GM21576 (cell line): ENCODE measurements around the gene SLC51A.
A peak's percentile ranks its signal among the peaks of the same experiment; 100 is the strongest.

ENCODE experiments used
- ATAC-seq: cut with Tn5 transposase; IDR thresholded peaks from one replicate; pipeline ENCODE4 v1.9.1; 2021; ENCODE audit warnings: mild to moderate bottlenecking, moderate library complexity; ENCODE audit not compliant: unreplicated experiment

Gene SLC51A

DNA sequence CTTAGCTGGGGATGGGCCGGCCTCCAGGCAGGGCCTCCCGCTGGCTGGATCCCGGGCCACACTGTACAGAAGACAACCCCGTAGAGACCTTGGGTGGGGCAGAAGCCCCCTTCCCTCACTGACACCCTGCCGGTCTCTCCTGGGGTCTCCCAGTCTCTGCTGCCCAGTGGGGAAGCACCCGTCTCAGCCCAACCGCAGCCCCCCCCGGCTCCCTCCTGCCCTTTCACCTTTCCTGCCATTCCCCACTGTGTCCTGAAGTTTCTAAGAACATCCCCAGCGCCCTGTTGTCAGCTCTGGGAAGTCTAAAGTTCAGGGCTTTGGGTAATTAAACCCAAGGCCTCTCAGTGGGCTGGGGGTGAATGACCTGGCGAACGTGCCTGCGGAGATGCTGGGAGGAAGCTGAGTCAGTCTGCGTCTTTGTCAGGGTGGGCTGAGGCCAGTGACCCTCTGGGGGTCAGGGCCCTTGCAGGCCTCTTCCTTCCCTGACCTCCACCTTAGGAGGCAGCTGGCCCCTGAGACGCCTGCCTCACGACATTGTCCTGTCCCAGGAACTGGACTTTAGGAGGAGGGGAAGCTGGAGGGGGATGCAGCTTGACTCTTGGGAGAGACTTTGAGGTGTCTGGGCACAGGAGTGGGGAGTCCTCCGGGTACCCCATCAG is 1.4 kb upstream of the SLC51A start:
- no peak for ATAC-seq

DNA sequence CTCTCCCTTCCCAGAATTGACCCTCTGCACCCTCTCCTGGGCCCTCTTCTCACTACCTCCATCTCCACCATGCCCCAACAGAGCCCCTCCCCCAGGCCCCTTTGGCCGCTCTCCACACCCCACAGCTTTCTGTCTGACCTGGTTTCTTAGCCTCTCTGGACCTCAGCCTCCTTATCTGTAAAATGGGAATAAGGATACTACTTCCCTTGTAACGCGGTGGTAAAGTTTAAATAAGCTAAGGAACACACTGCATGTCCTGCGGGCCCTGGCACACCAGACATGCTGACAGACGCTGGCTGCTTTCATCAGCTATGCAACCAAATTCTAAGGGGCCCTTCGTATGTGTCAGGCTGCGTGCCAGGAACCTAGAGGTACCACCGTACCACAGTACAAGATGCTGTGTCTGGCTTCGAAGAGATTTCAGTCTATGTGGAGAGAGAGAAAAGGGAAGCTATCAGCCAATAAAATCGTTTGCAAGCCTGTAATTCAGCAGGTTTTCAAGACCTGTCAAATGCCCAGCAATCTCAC is 777 bp upstream of the SLC51A start:
- ATAC-seq, result no peak

DNA sequence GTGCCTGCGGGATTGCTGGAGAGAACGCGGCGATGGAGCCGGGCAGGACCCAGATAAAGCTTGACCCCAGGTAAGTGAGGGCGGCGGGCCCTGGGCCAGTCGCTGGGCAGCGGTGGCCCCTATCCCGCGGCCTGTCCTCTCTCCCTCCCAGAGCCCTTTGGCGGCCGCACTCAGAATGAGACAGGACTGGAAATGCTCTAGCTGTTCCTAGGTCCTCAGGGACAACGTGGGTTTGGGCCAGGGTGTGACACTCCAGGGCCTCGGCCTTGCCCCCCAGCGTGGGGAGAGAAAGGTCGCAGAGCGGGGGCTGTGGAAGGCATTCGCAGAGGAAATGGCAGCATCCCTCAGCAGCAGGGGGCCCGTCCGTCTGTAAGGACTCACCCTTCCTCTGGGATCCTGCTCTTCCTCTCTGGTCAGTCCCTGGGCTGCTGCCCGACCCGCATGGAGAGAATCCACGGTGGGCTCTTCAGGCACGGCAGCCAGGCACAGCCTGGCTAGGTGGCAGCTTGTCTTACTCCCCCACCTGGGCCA is 412 bp downstream of the SLC51A start:
- no peak for ATAC-seq

DNA sequence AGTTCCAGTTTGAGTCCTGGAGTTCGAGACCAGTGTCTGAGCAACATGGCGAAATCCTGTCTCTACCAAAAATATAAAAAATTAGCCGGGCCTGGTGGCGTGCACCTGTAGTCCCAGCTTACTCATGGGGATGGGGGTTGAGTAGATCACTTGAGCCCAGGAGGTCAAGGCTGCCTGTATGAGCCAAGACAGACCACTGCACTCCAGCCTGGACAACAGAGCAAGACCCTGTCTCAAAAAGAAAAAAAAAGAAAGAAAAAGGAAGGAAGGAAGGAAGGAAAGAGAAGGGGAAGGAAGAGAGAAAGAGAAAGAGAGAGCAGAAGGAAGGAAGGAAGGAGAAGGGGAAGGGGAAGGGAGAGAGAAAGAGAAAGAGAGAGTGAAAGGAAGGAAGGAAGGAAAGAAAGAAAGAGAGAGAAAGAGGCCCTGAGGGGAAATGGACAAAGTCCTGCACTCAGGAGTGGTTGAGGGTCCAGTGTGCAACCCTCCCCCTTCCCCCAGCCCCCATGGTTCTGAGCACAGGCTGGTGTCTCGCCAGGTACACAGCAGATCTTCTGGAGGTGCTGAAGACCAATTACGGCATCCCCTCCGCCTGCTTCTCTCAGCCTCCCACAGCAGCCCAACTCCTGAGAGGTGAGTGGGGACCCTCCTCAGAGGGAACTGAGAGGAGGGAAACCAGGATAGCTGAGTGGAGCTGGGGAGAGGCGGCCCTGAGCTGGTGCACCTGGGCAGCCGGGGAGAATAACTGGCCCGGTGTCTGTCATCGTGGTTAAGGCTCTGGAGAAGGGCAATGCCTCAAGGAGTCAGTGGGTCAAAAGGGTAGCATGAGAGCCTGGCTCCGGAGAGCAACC is 1.2 kb downstream of the SLC51A start:
- ATAC-seq, result no peak

DNA sequence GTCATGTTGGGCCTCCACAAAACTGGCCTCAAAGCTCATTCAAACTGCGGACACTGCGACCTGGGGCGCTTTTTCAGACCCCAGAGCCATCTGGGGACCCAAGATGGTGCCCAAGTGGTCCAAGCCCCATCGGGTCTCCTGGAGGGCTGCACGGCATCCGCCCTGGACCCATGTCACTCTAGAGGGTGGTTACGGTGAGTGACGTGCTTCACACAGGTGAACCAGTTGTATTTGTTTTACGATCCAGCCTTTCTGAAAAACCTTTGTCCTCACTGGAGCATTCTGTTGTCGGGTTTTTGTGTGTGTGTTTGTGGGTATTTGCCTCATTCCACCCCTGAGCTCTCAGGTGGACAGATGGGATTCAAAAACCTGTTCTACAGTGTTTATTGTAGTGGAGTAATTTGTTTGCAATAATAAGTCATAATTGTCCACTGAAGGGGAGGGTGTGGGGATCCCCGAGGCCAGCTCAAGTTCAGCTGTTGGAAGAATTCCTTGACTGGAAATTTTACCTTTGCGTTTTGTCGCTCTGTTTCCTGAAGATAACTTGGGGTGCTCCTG is 1.9 kb downstream of the SLC51A start:
- no peak for ATAC-seq

DNA sequence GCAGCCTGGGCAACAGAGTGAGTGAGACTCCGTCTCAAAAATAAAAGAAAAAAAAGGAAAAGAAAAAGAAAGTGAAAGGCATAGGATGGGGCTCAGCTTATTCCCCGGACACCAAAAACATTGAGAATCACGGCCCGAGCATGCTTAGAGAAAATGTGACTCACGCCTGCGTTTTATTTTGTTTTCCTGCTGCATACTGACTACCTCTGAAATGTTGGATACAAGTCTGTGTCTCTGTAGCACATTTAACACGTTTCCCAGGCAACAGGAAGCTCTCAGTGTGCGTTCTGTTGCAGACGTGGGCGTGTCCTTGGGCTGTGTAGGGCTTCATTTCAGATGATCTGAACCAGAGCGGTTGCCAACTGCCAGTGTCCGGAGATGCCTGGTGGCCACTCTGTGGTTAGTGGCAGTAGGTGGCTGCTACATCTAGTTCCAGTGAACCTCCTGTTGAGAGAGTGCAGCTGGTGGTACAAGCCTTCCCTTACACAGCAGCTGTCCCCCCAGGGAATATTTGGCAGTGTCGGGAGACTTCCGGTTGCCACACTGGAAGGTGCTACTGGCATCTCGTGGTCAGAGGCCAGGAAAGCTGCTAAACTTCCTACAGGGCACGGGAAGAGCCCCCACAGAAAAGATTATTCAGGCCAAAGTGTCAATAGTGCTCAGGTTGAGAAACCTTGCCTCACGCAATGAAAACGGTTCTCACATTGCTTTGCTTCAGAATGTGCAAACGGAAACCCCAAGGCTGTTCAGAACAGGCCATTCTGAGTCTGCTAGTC is 3.0 kb downstream of the SLC51A start:
- ATAC-seq, result peak; percentile 79

DNA sequence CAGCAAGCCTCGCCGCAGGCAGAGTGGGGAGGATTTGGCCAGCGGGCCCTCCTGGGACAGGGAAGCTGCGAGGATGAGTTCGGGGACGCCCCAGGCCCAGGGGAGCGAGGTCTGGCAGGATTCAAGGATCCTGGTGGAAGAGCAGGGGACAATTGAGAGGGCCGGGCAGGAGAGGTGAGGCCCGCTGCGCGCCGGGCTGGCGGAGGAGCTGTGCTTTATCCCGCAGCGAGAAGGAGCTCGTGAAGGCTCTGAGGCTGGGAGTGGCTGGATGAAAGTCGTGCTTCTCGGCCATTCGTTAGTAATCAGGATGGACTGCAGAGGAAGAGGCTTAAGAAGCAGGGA is 3.6 kb downstream of the SLC51A start:
- no peak for ATAC-seq

DNA sequence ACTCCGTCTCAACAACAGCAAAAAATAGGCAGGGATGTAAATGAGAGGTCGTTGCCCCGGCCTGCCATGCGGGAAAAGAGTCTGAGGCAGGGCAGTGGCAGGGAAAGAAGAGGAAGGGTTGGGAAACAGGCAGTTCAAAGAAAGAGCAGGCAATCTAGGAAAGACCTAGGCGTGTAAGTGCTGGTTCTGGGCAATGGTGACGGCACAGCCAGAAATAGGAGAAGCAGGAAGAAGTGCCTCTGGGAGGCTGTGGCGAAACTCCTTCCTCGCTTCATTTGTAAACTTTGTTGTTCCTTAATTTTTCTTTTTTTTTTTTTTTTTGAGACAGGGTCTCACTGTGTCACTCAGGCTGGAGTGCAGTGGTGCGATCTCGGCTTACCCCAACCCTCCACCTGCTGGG is 4.3 kb downstream of the SLC51A start:
- ATAC-seq, result no peak

DNA sequence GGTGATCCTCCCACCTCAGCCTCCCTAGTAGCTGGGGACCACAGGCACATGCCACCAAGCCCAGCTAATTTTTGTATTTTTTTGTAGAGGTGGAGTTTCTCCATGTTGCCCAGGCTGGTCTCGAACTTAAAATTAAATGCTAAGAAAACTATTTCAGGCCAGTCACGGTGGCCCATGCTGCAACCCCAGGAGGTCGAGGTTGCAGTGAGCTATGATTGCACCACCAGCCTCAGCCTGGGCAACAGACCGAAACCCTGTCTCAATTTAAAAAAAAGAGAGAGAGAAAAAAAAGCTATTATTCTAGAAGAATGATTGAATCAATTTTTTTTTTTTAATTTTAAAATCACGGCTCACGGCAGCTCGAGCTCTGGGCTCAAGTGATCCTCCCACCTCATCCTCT is 4.7 kb downstream of the SLC51A start:
- no peak for ATAC-seq

DNA sequence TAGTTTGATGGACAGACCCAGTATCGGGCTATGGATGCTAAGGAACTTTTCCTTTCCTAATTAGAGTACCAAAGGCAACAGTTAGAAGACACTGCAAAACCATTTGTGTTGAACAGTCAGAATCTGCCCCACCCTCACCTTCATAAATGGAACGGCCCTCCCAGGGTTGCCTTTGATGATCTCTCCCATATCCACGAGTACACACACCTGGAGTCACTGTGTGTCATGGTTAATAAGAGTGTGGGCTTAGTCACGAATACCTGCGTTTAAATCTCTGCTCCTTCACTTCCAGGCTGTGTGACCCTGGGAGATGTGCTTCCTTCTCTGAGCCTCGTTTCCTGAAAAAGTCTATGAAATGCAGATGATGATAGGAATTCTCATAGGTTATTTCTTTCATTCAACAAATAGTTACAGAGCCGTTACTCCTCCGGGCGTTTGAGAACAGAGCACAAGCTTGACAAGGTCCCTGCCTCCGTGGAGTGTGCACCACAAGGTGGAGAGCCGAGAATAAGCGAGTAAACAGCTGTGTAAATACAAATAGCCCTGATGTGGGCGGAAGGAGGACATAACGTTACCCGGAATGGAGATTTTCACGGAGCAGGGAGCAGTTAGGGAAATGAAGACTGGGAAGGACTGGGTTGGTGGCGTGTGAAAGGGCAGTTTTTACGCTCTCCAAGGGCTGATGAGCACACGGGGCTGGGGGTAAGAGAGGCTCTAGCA is 6.7 kb downstream of the SLC51A start:
- ATAC-seq, result no peak

DNA sequence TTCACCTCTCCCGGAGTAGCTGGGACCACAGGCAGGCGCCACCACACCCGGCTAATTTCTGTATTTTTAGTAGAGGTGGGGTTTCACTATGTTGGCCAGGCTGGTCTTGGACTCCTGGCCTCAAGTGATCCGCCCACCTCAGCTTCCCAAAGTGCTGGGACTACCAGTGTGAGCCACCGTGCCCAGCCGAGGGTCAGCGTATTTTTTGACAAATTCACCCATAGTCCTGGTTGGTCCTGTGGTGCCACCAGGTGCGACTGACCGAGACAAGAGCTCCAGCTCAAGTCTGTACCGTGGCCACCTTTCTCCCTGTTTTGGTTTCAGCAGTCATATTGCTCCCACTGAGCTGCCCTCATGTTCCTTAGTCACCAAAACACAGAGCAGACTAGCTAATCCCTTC is 8.8 kb downstream of the SLC51A start:
- no peak for ATAC-seq

DNA sequence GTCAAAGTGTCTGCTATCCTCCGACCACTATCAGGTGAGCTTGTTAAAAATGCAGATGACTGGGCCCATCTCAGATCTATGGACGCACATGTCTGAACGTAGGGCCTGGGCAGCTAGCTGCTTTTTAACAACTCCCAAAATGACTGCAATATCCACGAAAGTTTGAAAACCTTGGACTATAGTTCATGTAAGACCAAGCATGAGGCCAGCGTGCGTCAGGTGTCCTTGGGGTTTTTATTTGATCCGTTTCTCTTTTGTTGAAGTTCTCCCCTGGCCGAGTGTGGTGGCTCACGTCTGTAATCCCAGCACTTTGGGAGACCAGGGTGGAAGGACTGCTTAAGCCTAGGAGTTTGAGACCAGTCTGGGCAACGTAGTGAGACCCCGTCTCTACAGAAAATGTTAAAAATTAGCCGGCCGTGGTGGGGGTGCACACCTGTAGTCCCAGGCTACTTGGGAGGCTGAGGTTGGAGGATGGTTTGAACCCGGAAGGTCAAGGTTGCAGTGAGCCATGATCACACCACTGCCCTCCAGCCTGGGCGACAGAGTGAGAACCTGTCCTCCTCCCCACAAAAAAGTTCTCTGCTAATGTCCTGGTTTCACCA is 9.5 kb downstream of the SLC51A start:
- no peak for ATAC-seq

DNA sequence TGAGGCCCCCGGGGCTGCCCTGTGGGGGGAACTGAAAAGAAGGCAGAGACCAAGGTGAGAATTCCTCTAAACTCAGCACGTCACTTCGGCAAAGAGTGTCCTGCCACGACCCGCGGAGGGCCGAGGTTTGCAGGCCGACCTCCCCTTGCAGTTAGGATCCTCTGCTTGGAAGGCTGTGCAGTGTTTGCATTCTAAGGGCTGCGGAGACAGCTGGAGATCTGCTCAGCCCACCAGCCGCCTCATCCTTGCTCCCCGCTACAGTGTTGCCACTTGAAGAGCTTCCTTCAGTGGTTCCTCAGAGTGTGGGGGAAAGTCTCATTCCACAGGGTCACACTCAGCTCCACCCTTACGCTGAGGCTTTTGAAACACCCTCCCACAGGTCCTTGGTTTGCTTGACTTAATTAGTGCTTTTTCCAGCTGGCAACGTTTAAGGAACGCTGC is 10.8 kb downstream of the SLC51A start:
- no peak for ATAC-seq

DNA sequence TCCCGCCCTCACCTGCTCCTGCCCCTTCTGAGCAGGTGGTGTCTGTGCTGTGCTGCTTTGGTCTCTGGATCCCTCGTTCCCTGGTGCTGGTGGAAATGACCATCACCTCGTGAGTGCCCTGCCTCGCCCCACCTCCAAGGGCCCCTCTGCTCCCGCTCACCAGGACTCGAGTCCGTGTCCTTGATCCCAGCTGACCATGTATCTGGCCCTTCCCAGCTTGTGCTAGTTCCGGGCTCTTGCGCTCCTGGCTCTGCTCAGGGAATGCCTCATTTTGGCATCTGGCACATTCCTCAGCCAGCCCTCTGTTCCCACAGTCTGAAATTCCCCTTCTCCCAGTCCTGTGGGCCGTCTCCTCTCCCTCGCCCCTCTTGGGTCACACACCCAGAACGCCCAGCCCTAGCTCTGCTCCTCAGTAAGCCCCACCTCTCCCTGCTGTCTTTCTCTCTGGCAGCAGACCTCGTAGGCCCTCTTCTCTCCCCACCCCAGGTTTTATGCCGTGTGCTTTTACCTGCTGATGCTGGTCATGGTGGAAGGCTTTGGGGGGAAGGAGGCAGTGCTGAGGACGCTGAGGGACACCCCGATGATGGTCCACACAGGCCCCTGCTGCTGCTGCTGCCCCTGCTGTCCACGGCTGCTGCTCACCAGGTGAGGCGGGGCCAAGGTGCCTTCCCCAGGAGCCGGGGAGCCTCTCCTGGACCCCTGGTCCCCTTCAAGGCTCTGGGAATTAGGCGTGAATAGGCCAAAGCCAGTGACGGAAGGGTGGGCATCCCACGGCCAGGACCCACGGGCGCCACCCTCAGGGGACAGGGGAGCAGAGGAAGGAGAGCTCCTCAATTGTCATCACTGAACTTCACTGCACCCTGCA is 11.5 kb downstream of the SLC51A start:
- ATAC-seq, result no peak

DNA sequence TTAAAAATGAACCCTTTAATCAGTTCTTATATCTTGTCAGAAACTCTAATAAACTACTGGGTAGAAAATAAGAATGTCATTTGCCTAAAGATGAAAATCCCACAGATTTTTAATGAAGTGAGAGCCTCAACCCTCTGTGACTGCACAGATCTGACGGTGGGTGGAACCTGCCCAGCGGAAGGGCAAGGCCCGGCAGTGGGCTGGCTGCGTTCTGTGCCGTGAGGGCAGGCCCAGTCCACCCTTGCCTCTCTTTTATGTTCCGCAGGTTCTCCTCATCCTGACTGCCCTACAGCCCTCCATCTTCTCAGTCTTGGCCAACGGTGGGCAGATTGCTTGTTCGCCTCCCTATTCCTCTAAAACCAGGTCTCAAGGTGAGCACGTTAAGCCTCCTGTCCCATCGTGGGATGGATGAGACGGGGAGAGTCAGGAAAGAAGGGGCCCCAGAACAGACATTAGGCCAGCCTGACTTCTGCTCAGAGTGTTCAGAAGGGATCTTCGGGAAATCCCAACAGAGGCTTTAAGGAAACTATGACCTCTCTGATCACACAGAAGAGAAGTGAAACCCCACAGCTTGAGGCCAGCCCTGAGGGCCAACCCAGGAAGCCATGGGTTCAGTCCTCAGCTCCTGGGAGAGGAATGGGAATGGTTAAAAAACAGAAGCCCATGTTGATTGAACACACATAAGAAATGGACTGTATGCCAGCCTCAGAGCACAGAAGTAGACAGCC is 16.0 kb downstream of the SLC51A start:
- ATAC-seq, result peak; percentile 46

DNA sequence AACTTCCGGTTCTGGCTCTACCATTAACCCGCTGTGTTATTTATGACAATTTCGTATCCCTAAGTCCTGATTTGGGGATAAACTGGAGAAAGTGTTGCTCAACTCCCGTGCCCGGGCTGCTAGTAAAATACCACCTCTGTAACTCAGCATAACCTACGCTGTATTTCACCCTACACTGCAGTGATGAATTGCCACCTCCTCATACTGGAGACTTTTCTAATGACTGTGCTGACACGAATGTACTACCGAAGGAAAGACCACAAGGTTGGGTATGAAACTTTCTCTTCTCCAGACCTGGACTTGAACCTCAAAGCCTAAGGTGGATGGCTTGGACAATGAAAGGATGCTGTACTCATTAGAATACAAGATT is 16.5 kb downstream of the SLC51A start:
- ATAC-seq, result no peak

DNA sequence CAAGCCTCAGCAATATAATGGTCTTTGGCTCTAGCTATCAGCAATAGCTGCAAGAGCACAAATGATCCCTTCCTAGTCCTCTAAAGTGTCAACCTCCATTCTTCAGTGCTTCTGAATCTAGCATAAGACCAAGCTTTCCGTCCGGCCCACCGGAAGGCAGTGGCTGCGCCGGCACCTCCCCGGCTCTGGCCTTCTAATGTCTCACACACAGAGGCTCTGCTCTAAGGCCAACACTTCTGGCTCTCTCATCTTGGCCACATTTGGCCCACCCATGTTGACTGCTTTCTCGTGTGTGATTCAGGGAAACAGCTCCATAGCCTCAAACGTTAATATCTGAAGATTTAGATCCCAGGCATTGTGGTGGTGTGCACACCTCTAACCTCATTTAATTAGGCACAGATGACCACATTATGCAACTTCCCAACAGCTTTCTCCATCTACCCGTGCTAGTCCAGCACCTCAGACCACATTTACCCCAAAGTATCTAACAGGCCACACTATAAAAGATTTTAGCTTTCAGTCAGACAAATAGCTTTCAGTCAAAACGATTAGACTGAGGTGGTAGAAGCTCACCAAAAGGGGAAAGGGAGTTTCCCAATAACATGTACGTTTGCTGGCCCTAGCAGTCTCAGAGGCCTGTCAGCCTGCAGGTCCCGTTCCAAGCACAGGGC is 19.3 kb downstream of the SLC51A start:
- no peak for ATAC-seq

DNA sequence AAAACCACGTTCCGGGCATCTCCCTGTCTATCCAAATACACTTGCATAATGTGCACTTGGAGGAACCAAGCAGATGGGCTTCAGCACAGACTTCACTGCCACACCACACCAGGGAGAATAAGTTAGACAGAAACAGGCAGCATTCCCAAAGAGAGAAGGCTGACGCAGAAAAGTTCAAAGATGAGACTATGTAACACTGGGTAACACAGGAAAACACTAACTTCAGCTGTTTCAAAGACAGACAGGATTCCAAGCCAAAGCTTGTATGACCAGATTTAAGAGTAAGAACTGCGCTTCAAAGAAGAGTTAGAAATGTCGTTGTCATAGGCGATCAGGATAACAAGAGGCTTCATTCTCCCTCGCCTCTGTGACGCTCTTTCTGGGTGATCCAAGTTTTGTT is 19.9 kb downstream of the SLC51A start:
- no peak for ATAC-seq
